ENCODE data around the gene C2orf76. TPM values are rescaled to one million over a fixed set of nuclear protein-coding genes. Genes with fewer than 3 reads are reported as not detected.

C2orf76 gene
- polyA plus RNA-seq, 1 of the 3 experiments (the other 2 are of a cell fraction) = 6.0 TPM

GRCh38 chr2:119253760-119254600, 112.7 kb downstream of the C2orf76 start:
- Histone ChIP-seq H3K9ac (0 out of 2 replicates have a peak overlapping the region, but pooled peaks have one; percentile 38), H3K9me2 (no peaks in the 10 kb centered on the region), H3K4me3 (ENCODE audit: low read depth in 2 of 2, low read length in 1 of 2) (peak overlapping the region in 1 of 2 experiments; percentile 6; a peak in 1 of 4 replicates), H3K36me3 (replicated peaks in 1 of 2; ENCODE audit: control insufficient read depth in 1 of 2, insufficient read depth in 2 of 2, low read length in 1 of 2) (peaks cover 0 to 2% of the 10 kb centered on the region in 2 experiments), H4K20me1 (ENCODE audit: insufficient read depth) (no peaks in the 10 kb centered on the region), H2AFZ (ENCODE audit: low read depth) (no peak overlapping the region), H3K27ac (ENCODE audit: low read depth in 2 of 2, low read length in 1 of 2) (peak overlapping the region in 1 of 2 experiments; percentile 84; a peak in 3 of 4 replicates), H3K79me2 (ENCODE audit: insufficient read depth) (no peaks in the 10 kb centered on the region), H3K27me3 (ENCODE audit: insufficient read depth) (no peaks in the 10 kb centered on the region), H3K4me2 (peak overlapping the region; percentile 54), H3F3A (replicated peaks; ENCODE audit: insufficient read depth) (peaks cover 38% of the 10 kb centered on the region), H3K9me3 (no peaks in the 10 kb centered on the region), H3K4me1 (ENCODE audit: control insufficient read depth in 1 of 2, insufficient read depth in 2 of 2, low read depth in 1 of 2, low read length in 1 of 2) (peaks cover 19 to 33% of the 10 kb centered on the region in 2 experiments)
- ChIA-PET CTCF (interaction anchor here (1.1 to 2.0 kb wide), 5 partner anchors 12 to 372 kb away, joined by 3 to 6 read pairs (median 3); no protein-coding TSS in a partner anchor), POLR2A (no interaction called here)
- no peak for TF ChIP-seq RAD21 (IDR thresholded peaks at IDR 0.05; ENCODE audit: low read length)
- TF ChIP-seq FOXM1 (IDR thresholded peaks at IDR 0.05; ENCODE audit: low read depth) = no peak
- TF ChIP-seq CHD2 (IDR thresholded peaks at IDR 0.05; ENCODE audit: low read length, partially characterized antibody) = no peak
- no peak for TF ChIP-seq NFIC (IDR thresholded peaks at IDR 0.05; ENCODE audit: borderline replicate concordance)
- TF ChIP-seq YY1 (IDR thresholded peaks at IDR 0.05; ENCODE audit: low read depth) = no peak
- TF ChIP-seq GABPA (IDR thresholded peaks at IDR 0.05; ENCODE audit: low read depth) = no peak
- no peak for TF ChIP-seq TAF1 (IDR thresholded peaks at IDR 0.05; ENCODE audit: borderline replicate concordance, low read depth, low read length)
- no peak for TF ChIP-seq IRF3 (IDR thresholded peaks at IDR 0.05; ENCODE audit: low read depth, low read length)
- no peak for TF ChIP-seq USF2 (IDR thresholded peaks at IDR 0.05; ENCODE audit: borderline replicate concordance, low read depth, low read length)
- no peak for TF ChIP-seq RCOR1 (IDR thresholded peaks at IDR 0.05; ENCODE audit: low read length)
- no peak for TF ChIP-seq NRF1 (IDR thresholded peaks at IDR 0.05; ENCODE audit: low read depth, low read length)
- no peak for TF ChIP-seq TCF12 (IDR thresholded peaks at IDR 0.05)
- WGBS (ENCODE audit: low lambda C conversion rate) = 89% methylated on average over 12 of the region's 14 CpGs
- no peak for DNase-seq

GRCh38 chr2:119253114-119253702, 113.4 kb downstream of the C2orf76 start:
- H3K4me3 ChIP-seq (ENCODE audit: low read depth in 2 of 2, low read length in 1 of 2) = peak overlapping the region in 1 of 2 experiments; percentile 6; a peak in 2 of 4 replicates
- H3K9me2 ChIP-seq = no peaks in the 10 kb centered on the region
- ChIA-PET CTCF (interaction anchor here (1.0 to 2.0 kb wide), 4 partner anchors 11 to 371 kb away, joined by 3 to 4 read pairs (median 3); no protein-coding TSS in a partner anchor), POLR2A (no interaction called here)
- peaks cover 19 to 36% of the 10 kb centered on the region in 2 experiments for H3K4me1 ChIP-seq (ENCODE audit: control insufficient read depth in 1 of 2, insufficient read depth in 2 of 2, low read depth in 1 of 2, low read length in 1 of 2)
- TF ChIP-seq FOSL2 (IDR thresholded peaks at IDR 0.05; ENCODE audit: borderline replicate concordance, low read depth) = peak; percentile 59
- peak; percentile 35; the same call in 1 of the 2 replicates for TF ChIP-seq JUND (IDR thresholded peaks at IDR 0.05)
- no peak for TF ChIP-seq GATA2 (CRISPR knock-in tag; IDR thresholded peaks at IDR 0.05)
- TF ChIP-seq MAX (IDR thresholded peaks at IDR 0.05; ENCODE audit: low read depth) = no peak; the same call in 1 of the 2 replicates
- 0 out of 2 replicates have a peak, but pooled peaks have one; percentile 1 for TF ChIP-seq GABPA (IDR thresholded peaks at IDR 0.05; ENCODE audit: low read depth)
- H3K36me3 ChIP-seq (replicated peaks in 1 of 2; ENCODE audit: control insufficient read depth in 1 of 2, insufficient read depth in 2 of 2, low read length in 1 of 2) = peaks cover 0 to 2% of the 10 kb centered on the region in 2 experiments
- H3K9ac ChIP-seq = peak overlapping the region; percentile 38; the same call in 1 of the 2 replicates
- 53% methylated on average over 2 of the region's 2 CpGs for WGBS (ENCODE audit: low lambda C conversion rate)
- H3K27ac ChIP-seq (ENCODE audit: low read depth in 2 of 2, low read length in 1 of 2) = peak overlapping the region; percentile 47 to 84; a peak in 3 of 4 replicates
- H3K4me2 ChIP-seq = peak overlapping the region; percentile 54
- no peak for DNase-seq
- H3K79me2 ChIP-seq (ENCODE audit: insufficient read depth) = no peaks in the 10 kb centered on the region
- H3K27me3 ChIP-seq (ENCODE audit: insufficient read depth) = no peaks in the 10 kb centered on the region
- H3K9me3 ChIP-seq = no peaks in the 10 kb centered on the region
- H4K20me1 ChIP-seq (ENCODE audit: insufficient read depth) = no peaks in the 10 kb centered on the region
- peaks cover 38% of the 10 kb centered on the region for H3F3A ChIP-seq (replicated peaks; ENCODE audit: insufficient read depth)
- 0 out of 2 replicates have a peak overlapping the region, but pooled peaks have one; percentile 31 for H2AFZ ChIP-seq (ENCODE audit: low read depth)
